HG03378 (cell line): Measurements from ENCODE around the gene HPSE2.
"Not testable (repeated sequence)": the region's sequence is repeated elsewhere in the genome, so short reads cannot be mapped to it uniquely, and the experiment has no call there.

Experiments
- ATAC-seq: cut with Tn5 transposase; IDR thresholded peaks from one replicate; pipeline ENCODE4 v1.9.1; 2021; ENCODE audit warnings: mild to moderate bottlenecking, moderate library complexity; ENCODE audit not compliant: unreplicated experiment

The HPSE2 gene

DNA sequence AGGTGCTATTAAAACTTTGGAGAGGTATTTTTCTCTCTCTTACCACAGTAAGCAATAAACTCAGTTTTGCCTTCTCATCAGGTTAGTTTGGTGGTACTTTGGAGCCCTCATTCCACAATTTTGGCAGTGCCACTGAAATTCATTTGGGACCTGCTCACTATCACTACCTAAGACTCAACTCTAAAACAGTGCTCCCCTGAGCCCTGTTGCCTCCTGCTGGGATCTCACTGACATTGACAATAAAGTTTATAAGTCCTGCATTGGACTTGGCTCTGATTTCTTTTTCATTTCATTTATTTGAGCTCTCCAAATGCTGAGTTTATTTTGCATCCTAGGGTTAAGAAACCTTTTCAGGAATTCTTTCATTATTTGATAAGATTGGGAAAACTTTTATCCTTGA lies 658.1 kb downstream of the HPSE2 start:
- no peak for ATAC-seq

DNA sequence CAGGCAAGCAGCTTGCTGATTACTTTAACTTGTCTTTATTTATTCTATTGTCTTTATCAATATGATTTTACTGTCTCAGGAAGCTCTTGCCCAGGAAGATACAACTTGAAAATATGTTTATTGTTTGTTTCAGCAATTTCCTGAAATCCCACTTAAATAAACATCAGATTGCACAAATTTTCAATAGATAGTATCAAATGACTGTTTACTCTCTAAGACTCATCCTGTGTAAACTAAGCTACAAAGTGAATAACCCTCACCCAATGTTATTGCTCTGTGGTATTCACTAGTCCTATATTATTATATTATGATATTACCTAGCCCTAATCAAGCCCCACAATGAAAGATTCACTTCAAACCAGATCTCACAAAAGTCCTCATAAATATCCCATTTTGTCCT lies 658.5 kb downstream of the HPSE2 start:
- no peak for ATAC-seq

DNA sequence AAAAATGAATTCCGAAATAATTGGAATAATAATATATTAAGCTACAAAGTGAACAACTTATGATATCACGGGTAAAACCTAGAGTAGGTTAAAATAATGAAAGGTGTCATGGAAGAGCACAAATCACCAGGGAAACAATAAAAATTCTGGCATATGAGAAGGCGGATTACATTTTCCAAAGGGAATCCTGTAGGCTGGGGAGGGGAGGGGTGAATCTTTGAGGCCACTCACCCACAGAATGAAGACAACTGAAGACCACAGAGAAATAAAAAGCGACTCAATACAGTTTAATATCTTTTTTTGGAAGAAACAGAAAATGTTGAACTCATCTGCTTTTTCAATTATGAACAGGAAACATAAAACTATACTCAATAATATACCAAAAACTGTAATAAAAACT lies 659.6 kb downstream of the HPSE2 start:
- no peak for ATAC-seq

DNA sequence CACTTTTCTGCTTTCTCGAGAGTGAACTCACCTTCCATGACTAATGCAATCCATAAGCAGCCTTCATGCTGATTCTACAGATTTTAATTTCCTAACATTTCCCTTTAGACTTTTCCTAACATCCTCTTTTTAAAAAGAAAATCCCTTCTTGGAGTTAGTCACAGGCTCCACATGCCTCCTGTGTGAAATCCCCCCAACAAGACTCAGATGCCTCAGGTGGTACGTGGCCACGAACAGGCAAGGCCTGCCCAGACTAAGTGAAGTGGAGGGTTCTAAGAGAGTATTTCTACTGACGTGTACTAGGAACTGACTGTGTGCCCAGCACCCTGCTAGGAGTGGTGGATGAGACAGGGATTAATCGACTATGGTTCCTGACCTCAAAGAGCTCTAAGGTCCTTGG lies 663.1 kb downstream of the HPSE2 start:
- ATAC-seq, result no peak

DNA sequence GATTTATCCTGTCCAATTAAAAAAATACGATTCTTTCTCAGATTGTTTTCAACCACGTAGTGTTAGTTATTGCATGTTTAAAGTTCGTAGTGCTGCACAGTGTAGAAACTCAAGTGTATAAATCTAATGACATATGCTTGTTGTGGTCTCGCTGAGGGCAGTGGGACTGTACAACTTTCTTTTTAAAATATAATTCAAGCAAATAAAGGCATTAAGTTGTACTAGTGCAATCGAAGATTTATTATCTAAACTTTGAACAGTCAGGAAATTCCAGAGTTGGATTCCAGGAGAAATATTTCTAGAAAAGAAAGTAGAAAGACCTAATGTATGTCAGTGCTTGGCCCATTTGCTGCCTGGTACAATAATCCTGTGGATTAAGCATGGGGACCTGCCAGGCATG lies 664.8 kb downstream of the HPSE2 start:
- ATAC-seq, result no peak

DNA sequence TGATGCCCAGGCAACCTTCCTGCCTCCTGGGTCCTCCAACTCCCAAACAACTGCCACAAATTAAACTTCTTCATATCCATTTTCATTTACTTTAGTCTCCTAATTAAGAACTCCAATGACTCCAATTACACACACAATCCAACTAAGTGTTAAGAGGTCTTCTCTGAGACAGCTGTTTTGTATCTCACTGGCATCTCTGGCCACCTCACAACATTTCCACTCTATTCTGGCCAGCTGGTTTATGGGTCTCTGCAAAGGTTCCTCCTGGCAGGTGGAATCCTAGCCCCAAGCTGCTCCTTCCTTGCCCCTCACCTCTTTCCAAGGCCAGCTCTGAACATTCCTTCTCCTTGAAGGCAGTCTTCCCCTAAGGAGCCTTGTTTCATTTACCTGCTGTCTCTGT lies 665.8 kb downstream of the HPSE2 start:
- ATAC-seq, result no peak

DNA sequence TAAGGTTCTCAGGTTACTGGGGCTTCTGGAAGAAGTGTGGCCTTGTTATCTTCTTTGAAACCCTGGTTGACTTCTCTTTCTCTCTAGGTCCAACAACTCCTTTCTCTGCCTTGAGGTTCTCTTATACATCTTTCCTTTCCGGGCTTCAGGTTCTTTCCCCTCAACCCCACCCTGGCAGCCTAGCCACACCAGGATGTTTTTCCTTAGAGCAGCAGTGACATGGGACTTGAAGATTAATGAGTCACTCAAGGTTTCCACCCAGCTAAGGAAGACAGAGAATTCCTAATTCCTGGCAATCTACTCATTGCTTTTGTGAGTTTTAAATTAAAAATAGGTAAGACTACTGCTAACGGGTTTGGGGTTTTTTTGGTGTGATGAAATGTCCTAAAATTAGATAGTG lies 667.1 kb downstream of the HPSE2 start:
- no peak for ATAC-seq

DNA sequence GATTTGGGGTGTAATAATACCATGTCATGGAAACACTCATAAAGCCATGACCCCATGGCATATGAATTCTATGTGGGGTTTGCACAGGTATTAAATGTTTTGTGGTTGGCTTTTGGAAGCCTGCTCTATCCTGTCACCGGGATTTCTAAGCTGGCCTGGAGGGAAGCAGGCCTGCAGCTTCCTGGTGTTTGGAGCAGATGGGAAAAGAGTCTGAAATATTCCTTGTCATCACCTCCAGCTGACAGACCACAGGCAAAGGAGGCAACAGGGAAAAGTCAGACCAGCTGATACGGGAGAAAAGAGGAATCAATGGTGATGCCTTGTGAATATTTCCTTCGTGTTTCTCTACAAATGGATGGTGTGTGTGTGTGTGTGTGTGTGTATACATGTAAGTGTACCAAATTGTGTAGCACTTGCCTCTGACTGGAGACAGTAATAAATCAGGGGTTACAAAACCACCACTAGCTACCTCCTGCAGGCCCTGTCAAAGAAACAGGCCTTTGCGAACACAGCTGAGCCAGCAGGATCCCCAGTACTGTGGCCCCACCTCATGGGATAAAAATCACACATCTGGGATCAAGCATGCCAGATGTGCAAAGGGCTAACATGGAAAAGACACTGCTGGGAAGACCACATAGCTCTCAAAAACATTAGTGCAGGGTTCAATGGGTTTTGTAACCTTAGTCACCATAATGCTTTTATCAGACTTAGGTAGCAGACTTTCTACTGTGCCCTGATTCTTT lies 668.1 kb downstream of the HPSE2 start:
- ATAC-seq, result no peak

DNA sequence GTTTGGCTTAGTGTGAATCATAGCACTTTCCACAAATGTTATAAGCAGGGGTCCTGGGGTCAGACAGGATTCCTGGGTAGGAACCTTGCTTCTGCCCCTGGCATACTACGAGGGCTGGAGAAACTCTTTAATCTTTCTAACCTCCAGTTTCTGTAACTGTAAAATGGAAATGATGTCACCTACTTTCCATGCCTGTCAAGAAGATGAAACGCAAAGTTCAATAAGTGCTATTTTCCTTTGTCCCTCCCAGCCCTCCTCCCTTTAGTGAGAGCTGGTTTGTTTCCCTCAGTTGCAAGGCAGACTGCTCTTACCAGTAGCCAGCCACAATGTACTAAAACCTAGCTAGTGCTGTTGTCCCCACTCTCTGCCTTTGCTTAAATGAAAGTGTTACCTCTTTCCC lies 671.8 kb downstream of the HPSE2 start:
- no peak for ATAC-seq

DNA sequence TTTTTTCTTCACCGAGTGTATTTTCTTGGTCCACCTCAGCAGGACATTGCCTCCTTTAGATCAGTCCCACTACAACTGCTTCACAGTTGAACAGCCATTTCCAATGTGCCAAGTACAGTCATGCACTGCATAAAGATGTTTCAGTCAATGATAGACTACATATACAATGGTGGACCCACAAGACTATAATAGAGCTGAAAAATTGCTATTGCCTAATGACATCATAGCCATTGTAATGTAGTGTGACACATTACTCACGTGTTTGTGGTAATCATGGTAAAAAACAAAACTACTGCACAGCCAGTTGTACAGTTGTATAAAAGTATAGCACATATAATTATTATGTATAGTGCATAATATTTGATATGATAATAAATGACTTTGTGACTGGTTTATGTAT lies 675.1 kb downstream of the HPSE2 start:
- no peak for ATAC-seq

DNA sequence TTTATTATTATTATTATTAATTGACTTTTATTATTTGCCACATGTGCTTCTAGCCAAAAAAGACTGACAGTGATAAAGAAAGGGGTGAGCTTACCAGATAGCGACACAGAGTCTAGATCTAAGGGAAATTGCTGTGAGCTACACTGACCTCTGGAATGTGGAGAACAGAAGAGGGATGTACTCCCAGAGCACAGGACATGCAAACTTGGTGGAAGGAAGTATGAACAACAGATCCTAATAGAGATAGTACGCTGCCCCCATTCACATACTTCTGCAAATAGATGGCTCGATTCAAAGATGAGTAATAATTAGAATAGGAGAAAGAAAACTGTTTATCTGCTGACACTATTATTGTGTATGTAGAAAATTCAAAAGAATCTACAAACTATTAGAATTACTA lies 679.6 kb downstream of the HPSE2 start:
- no peak for ATAC-seq

DNA sequence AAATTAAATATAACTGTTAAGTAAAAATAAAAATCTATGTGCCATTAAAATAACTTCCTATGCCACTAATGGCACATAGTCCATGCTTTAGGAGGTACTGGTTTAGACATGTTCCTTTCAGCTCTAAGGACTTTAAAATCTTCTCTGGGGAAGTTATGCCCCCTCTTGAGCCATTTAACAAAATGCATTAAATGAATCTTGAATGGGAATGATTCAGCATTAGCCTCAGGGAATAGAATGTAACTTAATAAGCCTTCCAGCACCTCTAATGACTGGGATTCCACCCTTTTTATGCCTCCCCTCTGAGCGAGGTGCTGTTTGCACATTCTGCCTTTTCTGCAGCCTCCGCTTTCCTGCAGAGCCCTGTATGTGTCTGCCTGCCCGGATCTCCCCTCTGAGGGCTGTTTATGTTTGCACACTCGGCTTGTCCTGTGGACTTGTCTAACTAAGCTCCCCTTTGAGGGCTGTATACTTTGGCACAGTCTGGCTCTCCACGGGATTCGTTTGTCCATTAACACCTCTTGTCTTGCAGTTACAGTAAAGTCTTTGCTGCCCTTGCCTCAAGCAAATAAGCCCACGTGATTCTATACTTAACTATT lies 680.5 kb downstream of the HPSE2 start:
- no peak for ATAC-seq

DNA sequence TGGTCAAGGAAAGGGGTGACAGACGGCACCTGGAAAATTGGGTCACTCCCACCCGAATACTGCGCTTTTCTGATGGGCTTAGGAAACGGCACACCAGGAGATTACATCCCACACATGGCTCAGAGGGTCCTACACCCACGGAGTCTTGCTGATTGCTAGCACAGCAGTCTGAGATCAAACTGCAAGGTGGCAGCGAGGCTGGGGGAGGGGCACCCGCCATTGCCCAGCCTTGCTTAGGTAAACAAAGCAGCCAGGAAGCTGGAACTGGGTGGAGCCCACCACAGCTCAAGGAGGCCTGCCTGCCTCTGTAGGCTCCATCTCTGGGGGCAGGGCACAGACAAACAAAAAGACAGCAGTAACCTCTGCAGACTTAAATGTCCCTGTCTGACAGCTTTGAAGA lies 694.1 kb downstream of the HPSE2 start:
- ATAC-seq, result not testable (repeated sequence)

DNA sequence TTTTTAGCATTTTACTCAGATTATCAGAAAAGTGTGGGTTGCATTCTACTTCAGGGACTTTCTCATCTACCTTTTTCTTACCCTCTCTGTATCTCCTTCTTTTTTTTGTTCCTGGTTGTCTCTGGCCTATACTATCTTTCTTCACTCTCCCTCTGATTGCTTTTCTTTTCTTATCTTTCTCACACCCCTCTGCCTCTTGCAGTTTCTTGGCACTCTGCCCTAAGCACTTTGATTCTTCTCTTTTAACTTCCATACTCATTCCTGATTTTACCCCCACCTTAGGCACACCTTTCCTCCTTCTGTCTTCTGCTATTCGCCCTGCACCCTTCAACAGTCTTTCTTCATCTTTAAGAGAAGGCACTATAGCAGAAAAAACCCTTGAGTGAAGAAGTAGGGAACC lies 696.1 kb downstream of the HPSE2 start:
- no peak for ATAC-seq

DNA sequence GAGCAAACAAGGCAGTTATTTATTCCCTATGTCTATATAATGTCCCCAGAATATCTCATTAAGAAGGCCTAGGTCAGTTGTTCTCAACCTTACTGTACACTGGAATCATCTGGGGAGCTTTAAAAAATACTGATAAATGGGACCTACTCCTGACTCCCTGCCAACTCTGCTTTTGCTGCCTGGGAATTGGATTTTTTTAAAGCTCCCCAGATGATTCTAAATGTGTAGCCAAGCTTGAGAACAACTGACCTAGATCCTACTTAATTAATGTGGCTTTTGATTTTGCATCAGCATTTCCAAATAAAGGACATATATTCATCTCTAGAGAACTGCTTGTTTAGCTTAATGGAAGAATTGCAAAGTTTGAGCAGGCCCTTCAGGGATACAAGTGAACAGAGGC lies 697.2 kb downstream of the HPSE2 start:
- no peak for ATAC-seq

DNA sequence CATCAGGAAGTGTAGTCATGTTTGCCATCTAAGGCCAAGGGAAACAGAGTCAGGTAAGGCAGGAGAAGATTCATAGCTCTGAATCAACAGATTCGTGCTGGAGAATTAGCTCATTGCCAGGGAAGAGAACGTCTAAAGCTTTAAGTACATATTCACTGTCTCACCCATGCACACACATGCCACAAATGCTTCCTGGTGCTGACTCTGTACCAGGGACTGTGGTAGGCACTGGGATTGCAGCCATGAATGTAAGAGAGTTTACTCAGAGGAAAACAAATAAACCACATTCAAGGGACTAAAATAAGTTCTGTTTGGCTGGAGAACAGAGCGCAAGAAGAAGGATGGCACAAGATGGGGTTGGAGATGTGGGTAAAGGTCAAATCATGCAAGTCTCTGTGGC lies 699.1 kb downstream of the HPSE2 start:
- no peak for ATAC-seq

DNA sequence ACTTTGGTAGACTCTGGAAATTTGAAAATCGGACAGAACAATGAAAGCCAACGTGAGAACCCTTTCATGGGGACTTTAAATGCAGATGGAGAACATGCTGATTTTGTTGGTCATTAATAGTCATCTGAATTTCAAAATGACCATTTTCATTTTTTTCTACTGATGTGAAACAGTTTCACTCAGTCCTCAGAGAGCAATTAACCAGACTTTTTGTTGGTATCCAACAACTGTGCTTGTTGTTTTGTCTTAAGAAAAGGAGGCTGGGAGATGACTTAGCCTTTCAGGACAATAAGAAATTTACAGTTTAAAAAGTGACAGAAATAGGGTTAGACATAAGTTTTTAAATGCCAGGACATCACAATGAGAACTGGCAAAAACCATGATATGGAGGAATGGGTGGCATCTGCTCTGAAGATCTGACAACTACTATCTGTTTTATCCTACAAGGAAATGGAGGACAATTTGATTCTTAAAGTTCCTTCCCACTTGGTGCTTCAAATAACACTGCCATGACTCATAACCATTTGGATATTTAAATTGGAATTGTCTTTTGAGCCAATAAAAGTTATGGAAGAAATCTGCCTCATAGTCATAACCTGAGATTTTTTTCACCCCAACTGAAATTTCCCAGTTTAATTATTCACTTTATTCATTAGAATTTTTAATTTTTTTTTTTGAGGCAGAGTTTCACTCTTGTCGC lies 701.8 kb downstream of the HPSE2 start:
- ATAC-seq, result no peak

DNA sequence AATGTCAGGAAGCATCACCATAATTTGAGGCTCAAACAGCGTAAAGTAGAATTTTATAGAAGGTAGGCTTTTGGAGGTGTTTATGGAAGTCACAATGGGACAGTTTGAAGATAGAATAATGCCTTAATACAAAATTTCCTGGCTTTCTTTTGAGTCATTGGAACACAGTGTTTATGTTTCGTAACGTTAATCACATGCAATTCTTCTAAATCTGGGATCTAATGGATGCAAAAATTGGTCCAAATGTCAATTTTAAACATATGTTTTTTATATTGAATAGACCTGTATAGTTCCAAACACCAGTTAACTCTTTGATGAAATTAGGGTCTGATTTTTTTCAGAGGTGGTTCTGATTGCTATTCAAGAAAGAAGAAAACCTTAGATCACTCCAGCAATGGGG lies 702.4 kb downstream of the HPSE2 start:
- no peak for ATAC-seq

DNA sequence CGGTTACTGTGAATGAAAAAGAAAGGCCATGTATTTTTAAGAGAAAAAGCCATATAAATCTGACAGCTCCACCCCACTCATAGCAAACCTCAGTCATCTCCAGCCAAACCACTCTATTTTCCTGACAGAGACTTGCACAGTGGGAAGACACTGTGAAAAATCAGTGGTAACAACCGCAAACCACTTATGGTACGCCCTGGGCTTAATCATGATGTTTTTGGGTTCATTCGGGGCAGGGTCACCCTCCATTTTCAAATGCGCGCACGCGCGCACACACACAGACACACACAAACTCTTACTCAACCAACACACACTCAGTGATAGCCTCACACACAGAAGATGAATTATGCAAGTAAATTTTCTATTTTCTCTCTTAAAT lies 706.9 kb downstream of the HPSE2 start:
- no peak for ATAC-seq

DNA sequence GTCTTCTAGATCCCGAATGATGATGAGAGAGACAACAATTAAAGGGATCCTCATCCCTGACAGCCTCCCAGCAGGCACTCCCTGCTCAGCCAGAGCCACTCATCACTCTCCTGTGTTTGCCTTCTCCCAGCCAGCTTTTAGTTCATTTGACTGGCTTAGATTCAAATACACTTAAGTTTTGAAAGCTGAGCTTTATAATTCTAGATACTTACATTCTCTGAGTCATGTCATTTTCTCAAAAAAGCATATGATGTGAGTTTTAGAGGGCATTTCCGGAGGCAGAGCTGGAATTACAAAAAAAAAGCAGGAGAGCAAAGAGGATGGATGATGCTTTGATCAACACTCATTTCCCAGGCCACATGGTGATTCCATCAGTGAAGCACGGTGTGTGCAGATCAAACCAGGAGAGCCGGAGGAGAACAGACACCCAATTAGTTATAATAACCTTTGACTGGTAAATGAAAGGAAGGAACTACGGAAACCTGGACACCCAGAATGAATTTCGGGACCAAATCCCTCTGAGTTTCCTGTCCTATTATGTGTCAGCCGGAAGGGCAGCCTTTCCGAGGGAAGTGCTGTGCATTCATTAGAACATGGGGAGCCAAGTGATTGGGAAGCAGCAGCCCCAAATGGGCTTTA lies 707.4 kb downstream of the HPSE2 start:
- no peak for ATAC-seq

DNA sequence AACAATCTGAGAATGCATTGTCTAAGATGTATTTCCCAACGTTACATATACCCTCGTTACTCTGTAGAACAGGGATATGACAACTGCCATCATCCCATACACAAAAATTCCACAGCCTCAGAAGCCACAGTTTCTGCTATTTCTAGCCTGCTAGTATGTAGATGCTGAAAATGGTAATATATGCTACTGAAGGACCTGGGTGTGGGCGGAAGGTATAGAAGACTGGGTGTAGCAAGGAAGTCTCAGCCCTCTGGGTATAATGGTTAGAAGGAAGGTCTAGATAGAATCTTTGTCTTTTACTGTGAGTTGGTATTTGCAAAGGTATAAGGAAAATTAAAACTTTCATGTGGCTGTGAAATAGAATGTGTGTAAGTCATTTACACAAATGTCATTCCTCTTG lies 709.7 kb downstream of the HPSE2 start:
- ATAC-seq, result no peak

DNA sequence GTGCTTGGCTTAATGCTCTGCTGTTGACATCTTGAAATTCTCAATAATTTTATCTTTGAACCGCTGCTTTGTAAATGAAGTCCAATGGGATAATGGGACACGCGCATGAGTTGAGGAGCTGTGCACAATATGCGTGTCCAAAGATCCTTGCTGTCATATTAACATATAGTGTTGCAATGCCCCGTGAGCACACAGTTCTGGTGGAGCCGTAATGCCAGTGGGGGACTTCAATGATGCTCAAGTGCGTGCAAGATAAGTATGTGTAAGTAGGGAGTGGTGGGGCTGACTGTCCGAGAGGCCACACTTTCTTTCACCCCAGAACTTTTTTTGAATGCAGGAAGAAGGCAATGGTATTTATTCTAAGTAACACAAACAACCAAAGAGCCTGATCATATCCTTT lies 711.5 kb downstream of the HPSE2 start:
- no peak for ATAC-seq
